Stimulated activated CD4-positive, alpha-beta T cell treated with anti-CD3 and anti-CD28 coated beads, Interleukin-4, amount 100 ng/mL, for 24 hours (primary cell): Measurements from ENCODE around the gene AK5.

Experiments used
- DNase-seq: peaks from one replicate; pipeline ENCODE4 v3.0.0-alpha.2; 2020

The AK5 gene, protein sequence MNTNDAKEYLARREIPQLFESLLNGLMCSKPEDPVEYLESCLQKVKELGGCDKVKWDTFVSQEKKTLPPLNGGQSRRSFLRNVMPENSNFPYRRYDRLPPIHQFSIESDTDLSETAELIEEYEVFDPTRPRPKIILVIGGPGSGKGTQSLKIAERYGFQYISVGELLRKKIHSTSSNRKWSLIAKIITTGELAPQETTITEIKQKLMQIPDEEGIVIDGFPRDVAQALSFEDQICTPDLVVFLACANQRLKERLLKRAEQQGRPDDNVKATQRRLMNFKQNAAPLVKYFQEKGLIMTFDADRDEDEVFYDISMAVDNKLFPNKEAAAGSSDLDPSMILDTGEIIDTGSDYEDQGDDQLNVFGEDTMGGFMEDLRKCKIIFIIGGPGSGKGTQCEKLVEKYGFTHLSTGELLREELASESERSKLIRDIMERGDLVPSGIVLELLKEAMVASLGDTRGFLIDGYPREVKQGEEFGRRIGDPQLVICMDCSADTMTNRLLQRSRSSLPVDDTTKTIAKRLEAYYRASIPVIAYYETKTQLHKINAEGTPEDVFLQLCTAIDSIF

DNA sequence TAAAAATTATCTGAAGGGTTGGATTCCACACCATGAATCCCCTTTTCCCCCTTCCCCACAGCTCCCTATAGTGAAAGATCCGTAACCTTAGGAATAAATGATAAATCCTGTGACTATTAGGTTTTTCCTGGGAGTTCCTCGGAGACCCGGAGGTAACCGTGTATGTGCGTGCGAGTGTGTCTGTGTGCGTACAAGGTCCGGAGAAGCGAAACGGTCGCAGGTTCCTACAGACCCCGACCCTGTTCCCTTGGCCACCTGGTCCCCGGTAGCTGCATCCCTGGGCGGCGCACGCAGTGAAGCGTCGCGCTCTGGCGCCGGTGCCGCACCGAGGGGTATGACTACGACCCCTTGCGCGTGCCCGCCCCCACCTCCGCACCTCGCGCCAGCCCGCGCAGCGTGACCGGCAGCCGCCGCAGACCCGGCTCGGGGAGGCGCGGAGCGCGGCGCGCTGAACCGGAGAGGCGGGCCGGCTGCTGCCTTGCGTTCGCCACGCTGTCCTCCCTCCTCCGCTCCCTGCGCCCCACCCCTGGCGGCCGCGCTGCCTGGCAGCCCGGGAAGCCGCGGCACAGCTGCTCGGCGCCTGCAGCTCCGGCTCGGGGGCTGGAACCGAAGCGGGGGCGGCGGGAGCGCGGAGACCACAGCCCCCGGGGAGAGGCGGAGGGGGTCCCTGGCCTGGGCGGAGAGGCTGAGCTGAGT lies at the start of gene AK5:
AK5 (plus strand) TSS at position 529 of the 696 bp plus-strand sequence. CDS start 295 bp downstream, outside the sequence.
- peak; percentile 51 for DNase-seq

DNA sequence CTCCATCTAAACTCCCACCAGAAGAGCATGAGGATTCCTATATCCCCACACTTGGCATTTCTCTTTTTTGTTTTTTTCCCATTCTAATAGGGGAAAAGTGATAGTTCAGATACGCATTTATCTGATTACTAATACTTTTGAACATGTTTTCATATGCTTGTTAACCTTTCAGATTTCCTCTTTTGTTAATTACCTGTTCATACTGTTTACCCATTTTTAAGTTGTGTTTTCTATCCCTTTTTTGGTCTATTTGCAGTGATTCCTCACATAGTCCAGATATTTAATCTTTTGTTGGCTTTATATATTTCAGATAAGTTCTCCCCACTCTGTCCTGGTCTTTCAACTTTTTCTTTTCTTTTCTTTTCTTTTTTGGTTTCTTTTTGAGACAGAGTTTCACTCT lies 49.0 kb upstream of the AK5 start:
- DNase-seq, result no peak

DNA sequence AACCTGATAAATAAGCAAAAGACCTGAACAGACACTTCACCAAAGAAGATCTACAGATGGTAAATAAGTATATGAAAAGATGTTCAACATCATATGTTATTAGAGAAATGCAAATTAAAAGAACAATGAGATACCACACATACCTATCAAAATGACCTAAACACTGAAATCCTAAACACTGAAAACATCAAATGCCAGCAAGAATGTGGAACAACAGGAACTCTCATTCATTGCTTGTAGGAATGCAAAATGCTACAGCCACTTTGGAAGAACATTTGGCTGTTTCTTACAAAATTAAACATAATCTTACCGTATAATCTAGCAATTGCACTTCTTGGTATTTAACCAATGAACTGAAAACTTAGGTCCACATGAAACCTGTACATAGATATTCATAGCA lies 47.7 kb upstream of the AK5 start:
- DNase-seq, result no peak

DNA sequence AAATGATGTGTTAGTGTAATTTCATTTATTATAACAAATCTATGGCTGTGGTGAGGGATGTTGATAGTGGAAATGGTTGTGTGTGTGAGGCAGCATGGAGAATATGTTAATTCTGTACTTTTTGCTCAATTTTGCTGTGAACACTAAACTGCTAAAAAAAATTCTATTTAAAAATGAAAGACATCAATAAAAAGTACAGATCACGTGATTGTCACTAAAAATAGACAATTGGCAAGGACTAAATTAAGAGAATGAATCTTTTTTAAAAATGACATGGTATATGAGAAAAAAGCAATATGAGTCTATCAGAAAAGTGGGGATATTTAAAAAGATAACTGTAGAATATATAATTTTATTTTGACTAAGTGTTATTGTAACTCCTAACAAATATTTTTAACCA lies 46.9 kb upstream of the AK5 start:
- DNase-seq, result no peak

DNA sequence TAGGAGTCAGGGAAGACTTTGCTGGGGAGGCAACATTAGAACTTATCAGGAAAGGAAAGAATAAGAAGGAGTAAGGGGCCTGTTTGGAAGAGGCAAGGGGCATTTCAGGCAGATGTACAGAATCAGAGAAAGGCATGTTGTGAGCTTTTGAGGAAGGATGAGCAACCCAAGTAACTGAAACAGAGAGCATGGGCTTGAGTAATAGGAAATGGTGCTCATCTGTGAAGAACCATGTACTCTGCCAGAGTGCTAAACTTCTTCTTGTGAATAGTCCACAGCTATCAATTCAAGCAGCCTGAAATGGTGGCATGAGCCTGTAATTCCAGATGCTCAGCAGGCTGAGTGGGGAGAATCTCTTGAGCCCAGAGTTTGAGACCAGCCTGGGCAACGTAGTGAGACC lies 43.4 kb upstream of the AK5 start:
- DNase-seq, result no peak

DNA sequence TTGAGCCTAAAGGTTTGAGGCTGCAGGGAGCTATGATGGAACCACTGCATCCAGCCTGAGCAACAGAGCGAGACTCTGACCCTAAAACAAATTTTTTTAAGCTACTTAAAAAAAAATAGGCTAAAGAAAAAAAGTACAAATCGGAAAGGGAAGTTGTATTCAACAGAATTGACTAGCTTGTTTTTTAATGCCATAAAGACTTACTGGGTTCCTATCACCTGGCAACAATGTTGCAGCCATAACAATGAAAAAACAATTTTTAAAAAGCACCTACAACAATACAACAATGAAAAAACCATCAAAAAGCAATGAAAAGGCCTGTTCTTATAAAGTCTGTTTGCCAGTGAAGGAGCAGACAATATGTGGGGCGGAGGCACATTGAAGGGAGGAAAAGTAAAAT lies 42.5 kb upstream of the AK5 start:
- no peak for DNase-seq

DNA sequence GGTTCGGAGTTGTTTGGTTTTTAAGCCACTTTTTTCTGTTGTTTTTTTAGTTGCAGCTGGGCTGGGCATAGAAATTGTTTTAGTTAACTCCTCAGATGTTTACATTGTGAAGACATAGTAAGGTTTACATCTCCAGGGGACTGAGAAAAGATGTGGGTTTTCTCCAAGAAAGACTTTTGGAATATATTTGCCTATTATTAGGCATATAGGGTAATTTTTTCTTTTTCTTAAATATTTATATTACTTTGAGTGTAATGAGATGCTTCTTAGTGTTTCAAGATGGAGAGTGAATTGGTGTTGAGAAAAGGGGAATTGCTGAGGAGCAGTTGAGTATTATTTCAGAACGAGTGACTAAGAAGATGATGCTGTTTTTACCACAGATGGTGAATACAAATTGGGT lies 36.0 kb upstream of the AK5 start:
- no peak for DNase-seq

DNA sequence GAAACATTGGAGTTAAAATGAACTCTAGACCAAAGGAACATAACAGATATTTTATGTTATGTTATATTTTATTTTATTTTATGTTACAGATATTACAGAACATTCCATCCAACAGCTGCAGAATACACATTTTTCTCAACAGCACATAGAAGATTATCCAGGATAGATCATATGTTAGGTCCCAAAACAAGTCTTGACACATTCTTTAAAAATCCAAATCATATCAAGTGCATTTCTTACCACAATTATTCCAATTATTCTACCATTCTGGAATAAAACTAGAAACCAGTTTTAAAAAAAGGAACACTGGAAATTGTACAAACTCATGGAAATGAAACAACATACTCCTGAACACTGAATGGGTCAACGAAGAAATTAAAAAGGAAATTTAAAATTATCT lies 31.7 kb upstream of the AK5 start:
- no peak for DNase-seq

DNA sequence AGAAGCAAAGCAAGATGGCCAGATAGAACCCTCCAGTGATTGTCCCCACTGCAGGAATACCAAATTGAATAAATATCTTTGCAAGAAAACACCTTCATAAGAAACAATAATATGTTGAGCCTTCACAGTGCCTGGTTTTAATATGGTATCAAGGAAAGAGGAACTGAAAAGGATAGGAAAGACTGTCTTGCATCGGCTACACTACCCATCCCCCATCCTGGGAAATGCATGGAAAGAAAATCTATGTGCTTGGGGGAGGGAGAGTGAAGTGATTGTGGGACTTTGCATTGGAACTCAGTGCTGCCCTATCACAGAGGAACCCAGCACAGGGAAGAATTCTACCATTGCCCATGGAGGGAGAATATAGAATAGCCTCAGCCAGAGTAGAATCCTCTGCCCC lies 28.6 kb upstream of the AK5 start:
- no peak for DNase-seq

DNA sequence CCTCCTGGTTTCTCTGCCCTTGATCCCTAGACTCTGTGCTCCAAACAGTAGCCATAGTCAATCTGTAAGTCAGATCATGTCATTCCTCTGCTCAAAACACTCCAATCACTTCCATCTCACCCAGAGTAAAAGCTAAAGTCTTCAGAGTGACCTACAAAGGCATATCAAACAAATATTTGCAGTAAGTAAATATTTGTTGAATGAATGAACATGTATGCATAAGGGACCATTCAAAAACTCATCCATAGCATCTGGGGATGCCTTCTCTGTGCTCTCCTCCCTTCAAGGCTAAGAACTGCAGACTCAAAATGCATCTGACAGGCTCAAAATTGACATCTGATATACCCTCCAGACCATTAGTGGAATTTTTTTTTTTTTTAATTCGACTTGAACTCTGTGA lies 18.1 kb upstream of the AK5 start:
- DNase-seq, result no peak

DNA sequence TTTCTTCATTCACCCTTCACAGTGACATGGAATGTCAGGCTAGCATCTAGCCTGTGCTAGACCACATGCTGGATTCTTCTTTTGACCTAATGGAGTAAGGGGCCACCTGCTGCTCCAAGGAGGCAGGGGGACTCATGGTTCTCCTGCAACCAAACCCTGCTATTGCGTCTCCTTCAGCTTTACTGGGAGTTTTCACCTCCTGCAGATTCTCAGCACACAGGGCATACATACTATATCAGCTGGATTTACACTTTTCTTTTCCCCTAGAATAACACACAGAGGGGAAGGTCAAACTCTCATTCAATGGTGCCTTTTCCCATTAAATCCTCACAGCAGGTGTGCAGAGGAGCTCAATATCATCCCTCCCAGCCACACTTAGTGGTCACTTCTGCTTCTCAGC lies 16.6 kb upstream of the AK5 start:
- DNase-seq, result no peak

DNA sequence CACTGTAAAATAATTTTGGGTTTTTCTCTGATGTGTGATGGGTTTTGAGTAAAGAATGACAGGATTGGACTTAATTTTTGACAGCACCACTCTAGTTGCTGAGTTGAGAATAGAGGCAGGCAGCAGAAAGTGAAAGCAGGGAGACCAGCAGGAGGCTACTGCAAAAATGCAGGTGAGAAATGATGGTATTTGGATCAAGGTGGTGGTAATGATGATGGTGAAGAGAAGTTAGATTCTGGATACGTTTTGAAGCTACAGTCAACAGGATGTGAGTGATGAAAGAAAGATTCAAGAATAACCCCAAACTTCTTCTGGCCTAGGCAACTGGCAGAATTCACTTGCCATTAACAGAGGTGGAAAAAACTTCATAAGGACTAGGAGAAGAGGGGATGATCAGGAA lies 14.8 kb upstream of the AK5 start:
- DNase-seq, result no peak

DNA sequence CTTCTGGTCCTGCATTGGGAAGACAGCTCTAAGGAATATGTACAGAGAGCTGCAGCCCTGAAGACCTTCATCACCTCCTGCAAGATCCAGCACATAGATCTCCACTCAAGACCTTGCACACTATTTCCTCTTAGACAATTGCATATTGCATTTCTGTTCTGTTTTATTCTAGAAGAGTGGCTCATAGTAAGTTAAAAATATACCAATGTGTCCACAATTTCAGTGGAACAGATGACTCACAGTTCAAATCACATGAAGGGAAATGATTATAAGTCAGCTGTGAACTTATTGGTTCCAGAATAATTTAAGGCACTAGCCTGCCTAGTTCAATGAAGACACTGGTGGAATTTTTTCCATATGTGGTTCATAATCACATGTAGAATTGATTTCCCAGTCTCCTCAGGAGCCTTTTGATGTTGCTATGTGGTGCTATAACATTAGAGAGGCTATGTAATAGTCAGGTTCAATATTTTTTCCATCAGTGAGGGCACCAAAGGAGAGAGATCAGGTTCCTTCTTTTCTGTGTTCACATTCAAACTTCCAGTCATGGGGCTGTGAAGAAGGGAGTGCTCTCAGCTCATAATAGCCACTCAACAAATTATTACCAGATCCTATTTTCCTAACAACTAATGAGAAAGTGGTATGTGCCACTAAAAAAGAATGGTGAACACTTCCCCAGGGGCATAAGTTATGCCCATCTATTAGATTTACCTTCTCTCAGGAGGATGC lies 9.8 kb upstream of the AK5 start:
- DNase-seq, result no peak

DNA sequence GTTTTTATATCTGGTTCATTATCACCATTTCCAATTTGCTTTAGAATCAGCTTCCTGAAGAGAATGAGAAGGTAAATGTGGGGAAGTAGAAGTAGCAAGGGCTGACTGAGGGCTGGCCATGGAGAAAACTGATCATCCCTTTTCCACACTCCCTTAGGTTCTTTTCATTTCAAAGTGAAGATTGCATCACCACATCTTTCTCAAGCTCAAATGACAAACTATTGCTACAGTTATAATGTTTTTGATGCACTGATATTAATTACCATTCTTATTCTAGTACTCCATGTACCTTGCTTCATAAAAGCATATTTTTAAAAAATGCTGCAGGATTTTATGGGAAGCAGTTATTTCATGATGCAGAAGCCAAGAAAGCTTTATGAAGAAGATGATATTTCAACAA lies 7.9 kb upstream of the AK5 start:
- DNase-seq, result no peak

DNA sequence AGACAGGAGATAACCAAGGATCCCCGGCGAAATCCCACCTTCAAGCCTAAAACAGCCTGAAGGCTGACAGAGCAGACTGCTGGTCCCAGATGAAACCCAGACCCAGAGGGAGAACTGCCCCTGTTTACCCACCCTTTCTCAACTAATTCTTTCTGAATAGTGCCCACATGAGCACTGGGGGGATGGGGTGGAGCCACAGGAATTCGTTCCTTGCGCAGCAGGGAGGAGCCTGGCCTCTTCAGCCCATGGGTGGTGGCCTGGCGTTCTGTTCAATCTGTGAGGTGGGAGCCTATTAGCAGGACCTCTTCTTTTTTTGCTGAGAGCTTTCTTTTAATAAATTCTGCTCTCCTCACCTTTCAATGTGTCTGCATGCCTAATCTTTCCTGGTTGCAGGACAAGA lies 6.6 kb upstream of the AK5 start:
- DNase-seq, result no peak

DNA sequence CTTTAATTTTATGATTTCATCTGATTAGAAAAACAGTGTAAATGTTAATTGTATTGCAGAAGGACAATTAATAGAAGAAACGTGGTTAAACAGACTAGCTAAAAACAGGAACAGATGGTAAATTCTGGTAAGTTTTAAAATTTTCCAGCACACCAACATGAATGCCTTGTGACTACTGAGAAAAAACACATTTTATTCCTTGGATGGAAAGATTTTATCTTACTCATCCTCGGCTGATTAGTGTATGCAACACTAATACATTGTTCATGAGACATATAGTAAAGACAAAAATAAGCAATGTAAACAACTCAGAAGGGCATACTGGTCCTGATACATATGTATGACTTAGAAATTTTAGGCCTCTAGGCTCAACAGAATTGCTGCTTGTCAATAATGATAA lies 4.9 kb upstream of the AK5 start:
- no peak for DNase-seq

DNA sequence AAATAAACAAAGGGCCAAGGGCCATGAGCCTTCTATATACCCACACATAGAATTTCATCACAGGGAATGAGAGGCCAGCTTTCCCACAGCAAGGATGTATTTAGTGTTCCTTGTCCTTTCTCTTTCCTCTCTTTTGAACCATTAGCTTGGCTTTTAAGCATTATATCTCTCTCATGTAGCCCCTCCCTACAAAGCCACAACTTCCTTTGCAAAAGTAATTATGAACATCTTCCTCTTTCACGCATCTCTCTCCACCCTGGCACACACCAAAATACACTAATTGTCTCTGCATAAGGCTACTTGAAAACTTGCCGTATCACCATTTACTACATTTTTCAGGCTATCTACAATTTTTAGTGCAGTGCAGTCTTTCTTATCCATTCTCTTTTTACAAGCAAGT lies 1.9 kb upstream of the AK5 start:
- DNase-seq, result no peak

DNA sequence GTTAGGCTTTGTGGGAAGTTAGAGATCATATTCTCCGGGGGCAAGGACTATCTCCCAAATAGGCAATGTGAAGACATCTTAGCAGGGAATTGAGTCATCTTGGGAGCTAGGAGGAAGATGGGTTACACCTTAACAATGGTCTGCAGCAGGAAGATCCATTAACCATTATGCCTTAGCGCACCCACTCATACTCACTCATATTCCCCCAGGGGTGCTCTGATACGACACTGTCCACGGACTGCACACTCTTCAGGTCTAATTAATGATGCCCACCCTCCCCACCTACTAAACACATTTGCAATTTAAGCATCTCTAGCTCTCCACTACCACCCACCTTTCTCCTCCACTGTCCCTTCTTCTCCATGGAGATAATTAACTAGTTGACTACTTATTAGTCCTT lies 857 bp upstream of the AK5 start:
- DNase-seq, result no peak

DNA sequence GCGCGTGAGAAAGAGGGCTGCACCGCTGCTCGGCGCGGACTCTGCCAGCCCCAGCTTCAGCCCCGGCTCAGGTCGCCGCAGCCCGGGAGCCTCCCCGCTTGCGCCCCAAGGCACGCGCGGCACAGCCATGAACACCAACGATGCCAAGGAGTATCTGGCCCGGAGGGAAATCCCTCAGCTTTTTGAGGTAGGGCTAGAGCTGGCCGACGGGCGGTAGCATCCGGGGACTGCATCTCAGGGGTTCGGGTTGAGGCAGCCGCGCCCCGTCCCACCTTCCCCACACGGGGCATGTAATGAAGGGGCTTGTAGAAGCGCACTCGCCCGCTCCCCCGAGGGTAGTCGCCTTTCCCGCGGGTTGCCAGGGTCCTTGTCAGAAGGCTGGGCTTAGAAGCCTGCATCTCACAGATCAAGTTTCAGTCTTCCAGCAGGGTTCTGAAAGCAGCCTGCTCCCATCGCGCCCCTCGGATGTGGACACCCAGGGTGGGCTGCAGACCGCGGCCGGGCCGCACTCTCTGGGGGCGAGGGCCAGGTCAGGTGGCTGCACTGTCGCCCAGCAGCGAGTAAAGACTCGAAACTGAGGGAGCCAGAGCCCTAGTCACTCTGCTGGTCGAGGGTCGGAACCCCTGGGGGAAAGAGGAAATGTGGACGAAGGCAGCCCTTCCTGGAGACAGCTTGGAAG lies 507 bp downstream of the AK5 start:
- peak; percentile 38 for DNase-seq

DNA sequence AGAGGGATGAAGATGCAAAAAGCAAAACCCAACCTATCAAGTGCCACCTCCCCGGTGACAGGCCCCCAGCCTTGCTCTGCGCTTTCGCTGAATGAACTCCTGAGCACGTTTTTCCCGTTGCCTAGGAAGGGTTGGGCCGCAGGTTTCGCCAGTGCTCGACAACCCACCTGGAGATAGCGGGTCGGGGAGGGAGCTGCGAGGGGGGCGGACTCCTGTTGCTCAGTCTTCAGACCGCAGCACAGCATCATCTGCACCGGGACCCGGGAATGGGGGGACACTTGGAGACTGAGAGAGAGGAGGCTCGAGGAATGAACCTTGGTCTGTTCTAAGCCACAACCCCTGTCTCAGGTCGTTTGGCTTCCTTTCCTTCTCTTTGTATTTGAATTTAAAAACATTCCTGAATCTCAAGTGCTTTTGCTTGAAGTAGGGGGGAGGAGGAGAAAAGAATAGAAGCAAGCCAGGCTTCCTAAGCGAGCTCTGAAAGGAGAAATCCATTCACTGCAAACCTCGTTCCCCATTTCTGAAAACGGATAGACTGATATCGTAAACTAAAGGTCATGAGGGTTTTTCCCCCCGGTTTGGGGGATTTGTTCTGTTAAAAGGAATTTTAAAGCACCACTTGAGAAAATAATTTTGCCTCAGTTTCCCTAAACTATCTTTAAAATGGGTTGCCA lies 1.2 kb downstream of the AK5 start:
- peak; percentile 26 for DNase-seq

DNA sequence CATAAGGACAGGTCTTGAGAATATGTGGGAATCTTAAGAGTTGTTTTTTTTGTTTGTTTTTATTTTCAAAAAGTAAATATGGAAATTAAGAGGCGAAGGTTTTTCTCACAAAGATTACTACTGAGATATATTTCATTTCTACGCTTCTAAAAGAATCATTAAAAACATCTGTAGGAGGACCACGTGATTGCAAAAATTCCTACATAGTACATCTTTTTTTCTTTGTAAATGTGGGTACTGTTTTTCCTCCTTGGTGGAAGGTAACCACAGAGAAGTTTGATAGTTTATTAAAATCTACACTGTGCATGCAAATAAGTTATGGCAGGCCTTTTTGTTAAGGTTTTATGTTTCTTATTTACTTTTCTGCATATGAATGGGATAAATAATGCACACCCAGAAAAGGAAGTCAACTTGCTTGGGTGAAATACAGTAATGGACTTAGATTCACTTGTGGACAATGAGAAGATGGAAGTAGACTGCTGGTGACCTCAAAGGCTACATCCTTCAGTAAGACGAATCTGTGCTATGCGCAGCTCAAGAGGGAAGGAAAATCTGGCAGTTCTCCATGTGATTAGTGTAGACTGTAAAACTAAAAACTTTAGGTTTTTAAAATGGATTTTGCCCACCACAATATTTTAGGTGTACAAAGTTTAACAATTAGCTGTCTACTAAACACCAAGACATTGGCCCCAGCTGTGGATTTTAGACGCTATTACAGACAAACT lies 2.0 kb downstream of the AK5 start:
- no peak for DNase-seq

DNA sequence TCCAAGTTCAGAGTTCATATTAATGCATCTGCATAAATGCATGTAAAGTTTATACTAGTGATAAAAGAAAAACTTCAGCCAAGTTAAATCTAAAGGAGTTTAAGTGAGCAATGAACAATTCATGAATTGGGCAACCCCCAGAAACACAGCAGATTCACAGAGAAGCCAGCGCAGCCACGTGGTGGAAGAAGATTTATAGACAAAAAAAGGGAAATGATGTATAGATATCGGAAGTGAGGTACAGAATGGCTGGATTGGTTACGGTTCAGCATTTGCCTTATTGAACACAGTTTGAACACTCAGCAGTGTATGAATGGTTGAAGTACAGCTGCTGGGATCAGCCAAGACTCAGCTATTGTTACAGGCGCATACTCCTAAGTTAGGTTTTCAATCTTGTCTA lies 5.7 kb downstream of the AK5 start:
- no peak for DNase-seq
